Mesenchymal stem cell (in vitro differentiated cells and primary cell): Measurements from ENCODE around the gene UCP2.
A peak's percentile ranks its signal among the peaks of the same experiment; 100 is the strongest.

ENCODE experiments used
- DNase-seq: peaks from one replicate; pipeline ENCODE4 v3.0.0-alpha.2; 2013
- H2AFZ ChIP-seq: one replicate; pipeline ENCODE4 v1.6.1; 2013; ENCODE audit warnings: low read depth, mild to moderate bottlenecking, control low read depth, inconsistent platforms, low read length, moderate library complexity
- H2AK5ac ChIP-seq: 2 replicates; pipeline ENCODE4 v1.6.1; 2013; ENCODE audit warnings: low read length, moderate library complexity, mild to moderate bottlenecking, inconsistent platforms; ENCODE audit not compliant: severe bottlenecking
- H2BK120ac ChIP-seq: one replicate; pipeline ENCODE4 v1.6.1; 2013; ENCODE audit warnings: low read depth, mild to moderate bottlenecking, inconsistent platforms, low read length, moderate library complexity
- H2BK12ac ChIP-seq, 2 experiments: one replicate each; pipeline ENCODE4 v1.6.1; 2013; ENCODE audit warnings: inconsistent platforms in 2 of 2, low read length in 2 of 2, mild to moderate bottlenecking in 2 of 2, moderate library complexity in 2 of 2, control low read depth in 1 of 2
- H2BK15ac ChIP-seq: one replicate; pipeline ENCODE4 v1.6.1; 2013; ENCODE audit warnings: mild to moderate bottlenecking, low read depth, inconsistent platforms; ENCODE audit not compliant: poor library complexity, severe bottlenecking
- H2BK5ac ChIP-seq: 2 replicates; pipeline ENCODE4 v1.6.1; 2013; ENCODE audit warnings: low read depth, mild to moderate bottlenecking, low read length, control low read depth, inconsistent platforms; ENCODE audit not compliant: poor library complexity, severe bottlenecking
- H3K14ac ChIP-seq, 2 experiments: one replicate each; pipeline ENCODE4 v1.6.1; 2013; ENCODE audit warnings: inconsistent platforms in 2 of 2, low read length in 2 of 2, control low read depth in 1 of 2, mild to moderate bottlenecking in 1 of 2, moderate library complexity in 1 of 2
- H3K18ac ChIP-seq, 2 experiments: one replicate each; pipeline ENCODE4 v1.6.1; 2013; ENCODE audit warnings: inconsistent platforms in 2 of 2, low read length in 2 of 2, control low read depth in 1 of 2, low read depth in 1 of 2, mild to moderate bottlenecking in 1 of 2
- H3K23ac ChIP-seq, 2 experiments: one replicate each; pipeline ENCODE4 v1.6.1; 2013; ENCODE audit warnings: inconsistent platforms in 2 of 2, low read length in 2 of 2, mild to moderate bottlenecking in 2 of 2, moderate library complexity in 2 of 2, control low read depth in 1 of 2
- H3K27ac ChIP-seq: 2 replicates; pipeline ENCODE4 v1.5.1; 2013; ENCODE audit warnings: mild to moderate bottlenecking, moderate library complexity, low read length, control low read depth, inconsistent platforms; ENCODE audit not compliant: poor library complexity, severe bottlenecking
- H3K27me3 ChIP-seq, 2 experiments: 2 replicates each; pipeline versions ENCODE4 v1.6.1 to v1.7.0; 2013; ENCODE audit warnings: low read length in 2 of 2, mild to moderate bottlenecking in 2 of 2, moderate library complexity in 2 of 2, control low read depth in 1 of 2, inconsistent platforms in 1 of 2; ENCODE audit not compliant: control insufficient read depth in 1 of 2, insufficient read depth in 1 of 2
- H3K36me3 ChIP-seq, 2 experiments: 2 replicates each; pipeline versions ENCODE4 v1.6.1 to v1.7.0; 2013; ENCODE audit warnings: low read length in 2 of 2, control low read depth in 1 of 2, inconsistent platforms in 1 of 2, low read depth in 1 of 2, mild to moderate bottlenecking in 1 of 2; ENCODE audit not compliant: insufficient read depth in 2 of 2, control insufficient read depth in 1 of 2
- H3K4ac ChIP-seq, 2 experiments: one replicate each; pipeline ENCODE4 v1.6.1; 2013; ENCODE audit warnings: inconsistent platforms in 2 of 2, low read length in 2 of 2, mild to moderate bottlenecking in 2 of 2, moderate library complexity in 2 of 2, control low read depth in 1 of 2, low read depth in 1 of 2
- H3K4me1 ChIP-seq: 2 replicates; pipeline ENCODE4 v1.6.1; 2013; ENCODE audit warnings: low read depth, low read length, control low read depth; ENCODE audit not compliant: control insufficient read depth, insufficient read depth
- H3K4me2 ChIP-seq: 2 replicates; pipeline ENCODE4 v1.6.1; 2013; ENCODE audit warnings: low read length, mild to moderate bottlenecking, inconsistent platforms; ENCODE audit not compliant: poor library complexity, severe bottlenecking
- H3K4me3 ChIP-seq, 2 experiments: 2 replicates each; pipeline versions ENCODE4 v1.5.1 to v1.7.0; 2013; ENCODE audit warnings: low read length in 2 of 2, mild to moderate bottlenecking in 2 of 2, control low read depth in 1 of 2, low read depth in 1 of 2; ENCODE audit not compliant: insufficient read depth in 1 of 2
- H3K79me1 ChIP-seq: replicated peaks from 2 replicates; pipeline ENCODE4 v1.6.1; 2013; ENCODE audit warnings: mild to moderate bottlenecking, control low read depth, low read length, inconsistent platforms; ENCODE audit not compliant: poor library complexity, severe bottlenecking
- H3K9ac ChIP-seq: 2 replicates; pipeline ENCODE4 v1.7.0; 2013; ENCODE audit warnings: mild to moderate bottlenecking, low read length, moderate library complexity
- H3K9me3 ChIP-seq: 2 replicates; pipeline ENCODE4 v1.7.0; 2013; ENCODE audit warnings: mild to moderate bottlenecking, low read length; ENCODE audit not compliant: control insufficient read depth
- H4K8ac ChIP-seq: one replicate; pipeline ENCODE4 v1.6.1; 2013; ENCODE audit warnings: inconsistent platforms, mild to moderate bottlenecking, low read length, moderate library complexity
- H4K91ac ChIP-seq: one replicate; pipeline ENCODE4 v1.6.1; 2013; ENCODE audit warnings: mild to moderate bottlenecking, low read length, inconsistent platforms
- WGBS: methylation state at CpG from one replicate; pipeline ENCODE4 v1.1.7; 2013; ENCODE audit warnings: mixed read lengths; 5-methylcytosine and 5-hydroxymethylcytosine counted together

The UCP2 gene

DNA sequence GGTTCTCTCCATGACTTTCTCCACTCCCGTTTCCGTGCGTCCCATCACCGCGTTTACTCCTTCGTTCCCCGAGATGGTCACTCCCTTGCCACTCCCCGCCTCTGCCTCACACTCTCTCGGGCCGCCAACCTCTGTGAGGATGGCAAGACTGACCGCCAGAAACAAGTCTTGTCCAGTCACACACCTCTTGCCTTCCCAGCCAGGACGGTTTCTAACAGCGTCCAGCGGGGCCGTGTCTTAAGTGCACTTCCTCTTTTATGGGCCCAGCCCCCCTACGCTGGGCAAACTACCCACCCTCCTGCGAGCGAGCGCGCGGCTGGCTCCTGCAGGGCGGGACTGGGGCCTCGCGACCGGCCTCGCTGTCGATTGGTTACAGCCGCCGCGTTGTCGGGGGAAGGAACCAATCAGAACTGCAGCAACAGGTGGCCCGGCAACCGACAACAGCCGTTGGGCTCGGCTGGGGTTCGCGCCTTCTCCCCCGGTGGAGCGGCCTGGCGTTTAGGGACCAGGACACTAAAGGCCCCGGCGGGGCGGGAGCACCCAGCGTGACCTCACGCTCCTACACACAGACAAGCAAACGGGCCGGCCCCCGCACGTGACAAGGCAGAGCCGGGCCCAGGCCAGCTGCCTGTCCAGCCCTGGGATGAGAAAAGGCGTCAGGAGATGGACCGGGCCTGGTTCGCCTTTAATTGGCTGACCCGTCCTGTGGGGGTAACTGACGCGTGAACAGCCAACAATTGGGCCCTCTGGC is 522 bp upstream of the UCP2 start:
- Histone ChIP-seq H3K4ac (peak overlapping the region in 1 of 2 experiments; percentile 27), H4K8ac (no peak overlapping the region), H3K14ac (peak overlapping the region in 1 of 2 experiments; percentile 5), H2AK5ac (no peak overlapping the region), H3K18ac (peak overlapping the region; percentile 33 to 38), H2BK15ac (no peak overlapping the region), H3K27me3 (peaks cover 0 to 4% of the 10 kb centered on the region in 2 experiments), H3K4me1 (peaks cover 27% of the 10 kb centered on the region), H2BK120ac (no peak overlapping the region), H3K4me2 (peak overlapping the region; percentile 74), H4K91ac (no peak overlapping the region), H3K23ac (no peak overlapping the region), H2BK5ac (no peak overlapping the region), H3K4me3 (peak overlapping the region; percentile 66 to 89), H3K27ac (peak overlapping the region; percentile 58), H3K36me3 (peaks cover 0 to 5% of the 10 kb centered on the region in 2 experiments), H3K9me3 (no peaks in the 10 kb centered on the region), H3K79me1 (peaks cover 6% of the 10 kb centered on the region), H3K9ac (peak overlapping the region; percentile 77), H2AFZ (peak overlapping the region; percentile 60), H2BK12ac (peak overlapping the region in 1 of 2 experiments; percentile 26)
- WGBS: 2% methylated on average over 55 of the region's 56 CpGs
- DNase-seq: peak; percentile 91

- Histone ChIP-seq H2AK5ac (no peak overlapping the region), H3K18ac (no peak overlapping the region), H4K91ac (no peak overlapping the region), H2AFZ (no peak overlapping the region), H3K4me1 (peaks cover 31% of the 10 kb centered on the region), H3K4me2 (peak overlapping the region; percentile 40), H3K9ac (no peak overlapping the region), H3K4me3 (no peak overlapping the region), H3K36me3 (peaks cover 0 to 22% of the 10 kb centered on the region in 2 experiments), H3K27me3 (peaks cover 0 to 4% of the 10 kb centered on the region in 2 experiments), H2BK120ac (no peak overlapping the region), H3K4ac (no peak overlapping the region), H3K79me1 (peaks cover 8% of the 10 kb centered on the region), H3K27ac (no peak overlapping the region), H2BK15ac (no peak overlapping the region), H4K8ac (no peak overlapping the region), H3K9me3 (no peaks in the 10 kb centered on the region), H3K23ac (no peak overlapping the region), H2BK5ac (no peak overlapping the region), H3K14ac (no peak overlapping the region), H2BK12ac (peak overlapping the region in 1 of 2 experiments; percentile 29)
- 93% methylated on average over 12 of the region's 13 CpGs for WGBS
- DNase-seq: no peak
Measured at GRCh38 chr11:73981051-73981805, 1.4 kb downstream of the UCP2 start.

DNA sequence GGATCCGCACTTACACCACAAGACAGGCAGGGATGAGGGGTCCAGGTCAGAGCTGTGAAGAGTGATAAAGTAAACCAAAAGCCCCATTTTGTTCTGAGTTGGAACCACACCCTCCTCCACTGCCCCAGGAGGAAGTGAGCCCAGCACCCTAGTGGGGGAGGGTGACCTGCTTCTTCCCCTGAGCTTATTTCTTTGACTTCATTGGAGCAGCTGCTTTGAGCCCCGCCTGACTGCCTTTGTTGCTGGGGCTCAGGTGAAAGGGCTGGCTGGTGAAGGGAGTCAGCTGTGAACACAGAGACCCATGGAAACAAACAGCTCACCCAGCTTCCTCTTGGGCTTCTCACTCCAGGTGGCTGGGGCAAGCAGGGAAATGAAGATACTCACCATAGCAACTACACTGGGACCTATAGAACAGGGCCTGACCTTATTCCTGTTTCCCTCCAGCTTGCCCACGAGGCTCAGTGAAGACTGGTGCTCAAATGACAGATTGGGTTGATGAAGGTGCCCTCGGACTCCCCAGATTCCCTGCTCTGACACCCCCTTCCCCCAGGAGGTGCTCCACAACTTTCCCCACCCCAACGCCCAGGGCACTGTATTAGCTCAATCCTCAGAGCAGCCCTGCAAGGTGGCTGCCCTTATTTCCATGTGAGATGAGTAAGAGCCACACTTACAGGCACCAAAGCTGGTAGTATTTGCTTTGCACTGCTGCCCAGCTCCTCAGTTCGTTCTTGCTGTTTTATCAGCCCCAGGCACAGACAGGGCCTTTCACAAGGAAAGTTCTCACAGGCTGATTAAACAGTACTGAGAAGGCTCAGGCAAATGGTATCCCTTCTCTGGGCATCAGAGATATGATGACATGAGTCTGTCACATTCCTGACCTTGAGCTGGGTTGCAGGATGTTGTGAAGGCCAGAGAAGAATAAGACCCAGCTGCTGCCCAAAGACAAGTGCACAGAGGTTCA is 2.4 kb downstream of the UCP2 start:
- Histone ChIP-seq H3K18ac (no peak overlapping the region), H2AK5ac (peak overlapping the region; percentile 30), H3K4me1 (peaks cover 33% of the 10 kb centered on the region), H3K23ac (no peak overlapping the region), H2BK15ac (no peak overlapping the region), H3K27ac (peak overlapping the region; percentile 1), H3K9me3 (no peaks in the 10 kb centered on the region), H3K36me3 (peaks cover 0 to 31% of the 10 kb centered on the region in 2 experiments), H2AFZ (no peak overlapping the region), H3K4ac (no peak overlapping the region), H4K8ac (no peak overlapping the region), H3K4me2 (no peak overlapping the region), H3K14ac (no peak overlapping the region), H2BK5ac (no peak overlapping the region), H3K79me1 (peaks cover 8% of the 10 kb centered on the region), H2BK12ac (no peak overlapping the region), H3K9ac (no peak overlapping the region), H4K91ac (peak overlapping the region; percentile 25), H3K4me3 (no peak overlapping the region), H2BK120ac (peak overlapping the region; percentile 42), H3K27me3 (peaks cover 0 to 4% of the 10 kb centered on the region in 2 experiments)
- 91% methylated on average over 5 of the region's 6 CpGs for WGBS
- DNase-seq: peak; percentile 41
